ENCODE data around the gene DLGAP1.

DLGAP1 gene

DNA sequence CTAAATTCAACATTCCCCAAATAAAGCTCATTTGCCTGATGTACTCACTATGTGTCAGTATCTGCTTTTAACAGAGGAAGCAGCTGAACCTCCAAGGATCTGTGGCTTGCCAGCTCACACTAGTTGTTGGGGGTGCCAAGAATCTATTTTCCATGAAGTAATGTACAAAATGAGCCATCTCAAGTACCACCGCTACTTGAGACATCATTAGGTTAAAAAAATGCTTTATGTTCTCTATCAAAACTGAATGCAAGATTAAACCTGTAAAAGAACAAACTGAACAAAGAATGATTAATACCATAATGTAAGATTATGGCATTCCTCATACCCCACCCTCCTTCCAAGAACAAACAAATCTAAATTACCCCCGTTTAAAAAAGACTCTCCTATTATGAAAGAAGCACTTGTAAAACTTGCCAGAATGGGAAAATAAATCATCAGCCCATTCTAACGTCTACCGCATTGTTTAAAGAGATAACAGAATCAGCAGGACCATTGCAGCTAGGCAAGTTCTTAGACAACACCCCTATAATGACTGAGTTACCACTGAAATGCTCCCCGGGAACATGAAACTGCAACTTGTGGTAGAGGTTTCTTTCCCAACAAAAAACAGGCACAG, 471.6 kb downstream of the DLGAP1 start:
- peak; percentile 80 for DNase-seq

DNA sequence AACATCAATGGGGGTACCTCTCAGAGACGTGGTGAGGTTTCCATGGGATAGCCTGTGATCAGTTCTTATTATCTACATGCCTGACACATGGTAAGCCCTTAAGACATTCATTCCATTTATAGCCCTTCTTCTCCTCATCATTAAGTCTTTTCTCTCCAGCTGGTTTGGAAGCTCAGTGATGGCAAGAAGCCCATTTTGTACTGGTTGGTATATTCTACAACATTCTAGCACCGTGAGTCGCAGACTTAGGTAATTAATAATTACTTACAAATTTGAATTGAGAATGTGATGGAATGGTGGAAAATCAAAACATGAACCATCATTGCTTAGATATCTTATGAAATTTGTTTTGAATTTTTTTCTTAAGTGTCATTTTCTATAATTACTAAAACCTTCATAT, 472.6 kb downstream of the DLGAP1 start:
- DNase-seq = peak; percentile 23

DNA sequence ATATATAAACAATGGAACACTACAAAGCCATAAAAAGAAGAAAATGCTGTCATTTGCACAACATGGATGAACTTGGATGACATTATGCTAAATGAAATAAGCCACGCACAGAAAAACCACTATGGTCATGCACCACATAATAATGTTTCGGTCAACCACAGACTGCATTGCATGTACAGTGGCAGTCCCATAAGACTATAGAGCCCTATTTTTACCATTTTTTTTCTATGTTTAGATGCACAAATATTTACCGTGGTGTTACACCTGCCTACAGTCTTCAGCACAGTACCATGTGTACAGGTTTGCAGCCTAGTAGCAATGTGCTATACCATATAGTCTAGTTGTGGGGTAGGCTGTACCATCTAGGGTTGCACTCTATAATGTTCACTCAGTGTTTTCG, 476.1 kb downstream of the DLGAP1 start:
- DNase-seq = no peak

DNA sequence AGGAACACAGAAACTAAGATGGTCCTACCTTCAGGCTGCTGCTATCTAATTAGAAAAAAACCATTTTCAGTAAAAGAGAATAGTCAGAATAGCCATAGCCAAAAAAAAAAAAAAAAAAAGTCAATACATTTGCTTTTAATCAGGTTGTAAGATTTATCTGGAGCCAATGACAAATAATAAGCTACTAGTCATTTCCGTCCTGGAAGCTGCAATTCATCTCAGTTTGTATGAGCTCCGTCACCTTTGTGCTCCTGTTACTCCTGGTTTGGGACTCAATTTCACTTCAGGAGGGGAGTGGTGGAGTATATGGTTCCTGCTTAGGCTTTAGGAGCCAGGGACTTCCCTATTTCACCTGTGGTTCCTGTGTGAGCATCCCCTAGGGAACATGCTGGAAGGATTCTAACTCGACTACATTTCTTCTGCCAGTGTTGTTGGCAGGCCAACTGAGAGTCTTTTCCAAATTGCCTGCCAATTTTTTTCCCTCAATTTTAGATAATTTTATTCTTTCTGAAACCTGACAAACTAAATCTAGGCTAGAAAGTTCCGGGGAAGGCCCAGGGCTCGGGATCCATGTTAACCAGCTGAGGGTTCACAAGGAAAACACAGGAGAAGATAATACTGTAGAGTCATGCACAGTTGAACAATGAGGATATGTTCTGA, 481.8 kb downstream of the DLGAP1 start:
- peak; percentile 86 for DNase-seq

DNA sequence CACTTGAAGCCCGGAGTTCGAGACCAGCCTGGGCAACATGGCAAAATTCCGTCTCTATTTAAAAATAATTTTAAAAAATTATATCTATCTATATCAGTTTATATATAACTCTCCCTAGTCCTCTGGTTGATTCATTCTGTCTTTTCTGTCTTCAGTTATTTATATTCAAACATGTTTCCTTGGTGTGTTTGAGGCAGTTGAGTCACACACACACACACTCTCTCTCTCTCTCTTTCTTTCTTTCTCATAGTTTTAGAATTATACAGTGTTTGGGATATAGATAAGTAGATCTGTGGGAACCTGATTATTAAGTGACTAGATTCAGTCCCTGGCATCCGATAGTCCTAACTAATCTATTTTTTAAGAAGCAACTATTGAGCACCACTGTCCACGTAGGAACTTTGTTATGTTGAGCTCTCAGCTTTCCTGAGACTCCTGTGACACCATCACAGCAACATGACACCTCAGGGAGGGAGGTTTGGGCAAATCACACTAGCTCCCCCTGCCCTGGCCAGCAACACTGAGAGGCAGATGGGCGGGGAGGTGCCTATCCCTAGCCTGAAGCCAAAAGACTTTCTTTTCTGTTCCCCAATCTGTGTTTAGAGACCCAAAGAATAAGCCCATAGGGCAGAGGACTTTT, 482.7 kb downstream of the DLGAP1 start:
- DNase-seq = peak; percentile 97

DNA sequence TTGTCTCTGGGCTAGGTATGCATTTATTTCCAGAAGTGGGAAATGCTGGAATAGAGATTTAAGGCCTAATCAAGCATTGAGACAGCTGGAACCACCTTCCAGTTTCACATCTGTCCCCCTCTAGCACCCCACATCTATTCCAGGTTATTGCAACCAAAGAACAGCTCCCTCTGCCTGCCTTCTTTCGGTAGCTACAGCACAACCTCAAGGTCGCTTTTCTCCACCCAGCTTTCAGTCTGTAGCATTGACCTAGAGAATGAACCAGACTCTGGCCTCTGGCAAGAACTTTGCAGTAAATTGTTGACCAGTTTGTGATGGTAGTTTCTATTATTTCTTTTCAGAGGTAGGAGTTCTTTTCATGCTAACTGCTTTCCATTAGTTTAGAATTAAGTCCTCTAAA, 484.2 kb downstream of the DLGAP1 start:
- DNase-seq = no peak

DNA sequence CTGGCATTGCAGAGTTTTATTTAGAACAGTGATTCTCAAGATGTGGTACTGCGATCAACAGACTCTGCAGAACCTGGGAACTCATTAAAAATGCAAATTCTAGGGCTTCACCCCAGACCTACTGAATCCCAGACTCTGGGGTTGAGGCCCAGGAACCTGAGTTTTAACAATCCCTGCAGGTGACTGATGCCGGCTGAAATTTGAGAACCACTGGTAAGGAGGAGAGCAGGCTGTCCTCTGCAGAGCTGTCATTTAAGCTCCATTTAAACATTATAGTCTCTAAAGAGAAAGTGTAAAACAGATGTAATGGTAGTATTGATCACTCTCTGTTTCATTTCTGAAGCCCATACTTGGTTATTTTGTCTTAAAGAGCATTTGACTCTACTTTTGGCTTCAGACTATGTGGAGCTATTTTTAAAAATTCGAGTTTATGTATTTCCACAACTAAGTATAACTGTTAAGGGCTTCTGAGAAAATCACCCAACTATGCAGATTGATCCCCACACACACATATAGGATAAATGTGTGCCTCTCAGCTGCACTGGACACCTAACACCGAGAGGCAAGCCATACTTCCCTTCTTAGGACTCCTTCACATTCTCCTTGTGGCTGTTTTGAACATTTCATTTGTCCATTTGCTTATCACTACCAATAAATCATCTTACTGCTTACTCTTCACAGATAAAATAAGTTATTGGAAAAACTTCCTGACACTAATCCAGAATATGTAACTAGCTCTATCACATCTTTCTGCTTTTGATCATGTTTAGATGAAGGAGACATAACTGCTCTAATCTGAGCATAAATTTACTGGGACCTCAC, 487.5 kb downstream of the DLGAP1 start:
- no peak for DNase-seq

DNA sequence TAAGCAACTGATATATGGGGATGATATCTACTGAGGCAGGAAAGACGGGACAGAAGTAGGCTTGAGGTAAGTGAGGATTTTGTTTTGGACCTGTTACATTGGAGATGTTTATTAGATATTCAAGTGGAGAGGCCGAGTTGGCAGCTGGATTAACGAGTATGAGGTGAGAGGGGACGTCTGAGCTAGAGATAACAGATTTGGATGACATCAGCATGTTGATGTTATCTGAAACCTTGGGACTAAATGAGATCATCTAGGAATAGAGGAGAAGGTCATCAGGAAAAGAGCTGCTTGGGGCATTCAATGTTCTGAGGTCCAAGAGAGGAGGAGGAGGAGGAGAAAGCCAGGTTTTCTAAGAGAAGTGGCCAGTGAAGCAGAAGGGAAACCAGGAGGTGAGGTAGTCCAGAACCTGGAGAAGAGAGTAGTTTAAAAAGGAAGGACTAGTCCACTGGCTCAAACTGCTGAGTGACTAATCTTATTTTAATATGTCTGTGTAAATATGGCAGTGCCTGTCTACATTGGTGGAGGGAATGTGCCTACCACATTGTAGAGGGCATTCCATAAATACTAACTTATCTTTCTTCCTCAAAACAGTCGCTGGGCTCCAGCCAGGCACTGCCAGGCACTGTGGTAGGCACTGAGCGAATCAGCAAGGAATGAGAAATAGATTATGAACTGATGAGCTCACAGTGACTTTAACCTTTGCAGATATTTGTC, 488.3 kb downstream of the DLGAP1 start:
- DNase-seq = no peak

DNA sequence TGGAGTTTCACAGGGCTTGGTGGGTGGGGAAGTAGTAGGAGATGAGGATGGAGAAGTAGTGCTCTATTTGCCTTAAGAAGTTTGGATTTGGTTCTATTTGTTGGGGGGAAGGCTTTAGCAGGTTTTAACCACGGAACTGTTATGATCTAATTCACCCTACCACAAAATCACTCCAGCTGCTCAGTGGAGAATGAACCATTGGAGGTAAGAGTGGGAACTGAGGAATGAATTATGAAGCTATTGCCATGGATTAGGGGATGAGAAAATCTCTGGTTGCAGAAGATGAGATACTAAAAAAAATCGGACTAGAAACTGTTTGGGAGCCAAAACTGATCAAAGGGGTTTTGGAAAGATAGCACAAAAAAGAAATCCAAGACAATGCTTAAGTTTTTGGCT, 488.9 kb downstream of the DLGAP1 start:
- no peak for DNase-seq

DNA sequence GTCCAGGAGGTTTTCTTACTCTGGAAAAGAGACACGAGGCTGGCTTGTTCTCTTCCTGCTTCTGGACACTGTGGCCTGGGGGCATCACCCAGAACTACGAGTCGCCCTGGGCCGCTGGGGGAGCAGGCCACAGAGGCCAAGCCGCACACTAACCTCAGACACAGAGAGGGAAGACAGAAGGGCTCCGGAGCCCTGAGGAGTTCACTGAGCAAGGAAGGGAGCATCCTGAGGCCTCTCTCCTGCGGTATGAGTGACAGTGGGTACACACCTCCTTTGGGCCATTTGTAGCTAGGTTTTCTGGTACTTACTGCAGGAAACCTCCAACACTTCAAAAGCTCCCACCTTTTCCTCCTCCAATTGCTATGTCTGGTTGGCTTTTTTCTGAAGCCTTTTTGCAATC, 494.1 kb downstream of the DLGAP1 start:
- no peak for DNase-seq

DNA sequence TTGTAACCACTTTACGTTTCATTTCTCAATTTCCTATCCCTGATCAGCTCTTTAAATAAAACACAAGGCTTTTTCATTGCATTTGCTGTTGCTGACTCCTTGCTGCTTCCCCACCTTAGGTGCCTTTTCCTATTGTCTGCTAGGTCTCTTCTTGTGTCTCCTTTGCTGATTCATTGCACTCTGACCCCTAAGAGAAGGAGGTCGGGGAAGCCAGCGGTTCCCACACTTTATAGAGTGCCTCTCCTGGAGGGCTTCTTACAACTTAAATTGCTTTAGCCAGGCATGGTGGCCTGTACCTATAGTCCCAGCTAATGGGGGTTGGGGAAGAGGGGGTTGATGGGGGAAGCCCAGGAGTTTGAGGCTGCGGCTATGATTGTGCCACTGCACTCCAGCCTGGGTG, 495.0 kb downstream of the DLGAP1 start:
- DNase-seq = no peak

DNA sequence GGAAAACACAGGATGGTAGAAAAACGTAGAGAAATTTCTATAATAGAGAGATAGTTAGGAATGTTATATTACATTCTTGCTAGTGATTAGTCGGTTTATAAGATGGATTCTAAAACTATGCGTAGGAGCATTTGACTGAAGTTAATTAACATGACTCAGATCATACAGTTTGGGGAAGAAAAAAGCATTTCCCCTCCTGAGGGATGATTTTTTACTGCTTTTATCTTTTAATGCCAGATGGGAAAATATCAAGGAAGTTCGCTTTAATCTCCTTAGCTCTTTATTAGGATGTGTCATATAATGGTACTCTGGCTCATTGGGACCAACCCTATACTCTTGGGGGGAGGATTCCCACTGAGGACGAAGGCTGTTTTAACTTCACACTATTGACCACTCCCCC, 503.1 kb downstream of the DLGAP1 start:
- no peak for DNase-seq

DNA sequence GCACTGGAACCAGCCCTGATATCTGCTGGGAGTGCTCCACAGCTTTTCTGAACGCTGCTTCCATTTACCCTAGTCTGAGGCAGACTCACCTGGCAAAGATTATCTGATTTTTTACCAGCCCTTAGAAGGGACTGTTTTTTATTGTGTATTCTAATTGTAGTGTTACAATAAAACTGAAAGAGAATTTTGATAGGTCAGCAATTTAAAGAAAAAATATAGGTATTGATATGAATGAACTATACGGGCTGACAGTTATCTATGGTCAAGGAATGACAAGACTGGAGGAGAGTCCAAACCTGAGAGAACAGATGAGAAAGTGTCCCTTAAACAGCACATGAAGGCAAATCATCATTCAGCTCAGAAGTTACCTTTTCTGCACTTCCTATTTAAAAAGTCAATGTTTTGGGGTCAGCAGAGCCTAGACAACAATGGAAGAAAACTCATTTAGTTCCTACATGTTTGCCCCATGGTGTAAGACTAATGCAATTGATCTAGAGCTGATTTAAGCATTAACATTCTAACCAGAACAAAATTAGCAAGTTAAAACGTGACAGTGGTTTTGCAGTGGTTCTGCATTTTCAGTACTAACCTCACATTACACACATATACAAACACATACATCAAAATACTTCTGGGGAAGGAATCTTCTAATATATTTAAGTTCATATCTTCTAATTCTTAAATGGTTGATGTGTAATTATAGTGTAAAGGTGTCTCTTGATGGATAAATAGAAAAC, 504.3 kb downstream of the DLGAP1 start:
- DNase-seq = no peak

DNA sequence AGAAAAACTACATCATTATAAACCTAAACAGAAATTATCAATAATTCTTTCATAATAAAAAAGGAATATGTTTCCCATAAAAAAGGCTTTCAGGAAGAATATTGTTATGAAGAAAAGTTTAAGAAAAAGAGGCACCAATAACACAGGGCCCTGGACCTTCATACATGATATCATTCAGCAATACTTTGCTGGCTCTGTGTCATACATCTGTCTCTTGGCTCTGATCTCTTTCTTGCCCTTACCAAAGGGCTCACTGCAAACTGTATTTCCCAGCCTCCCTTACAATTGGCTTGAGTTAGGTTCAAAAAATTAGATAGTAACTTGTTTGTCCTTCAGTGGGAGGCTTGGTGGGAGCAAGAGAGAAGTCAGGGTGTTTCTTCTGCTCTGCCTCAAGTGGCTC, 506.1 kb downstream of the DLGAP1 start:
- DNase-seq = peak; percentile 83

DNA sequence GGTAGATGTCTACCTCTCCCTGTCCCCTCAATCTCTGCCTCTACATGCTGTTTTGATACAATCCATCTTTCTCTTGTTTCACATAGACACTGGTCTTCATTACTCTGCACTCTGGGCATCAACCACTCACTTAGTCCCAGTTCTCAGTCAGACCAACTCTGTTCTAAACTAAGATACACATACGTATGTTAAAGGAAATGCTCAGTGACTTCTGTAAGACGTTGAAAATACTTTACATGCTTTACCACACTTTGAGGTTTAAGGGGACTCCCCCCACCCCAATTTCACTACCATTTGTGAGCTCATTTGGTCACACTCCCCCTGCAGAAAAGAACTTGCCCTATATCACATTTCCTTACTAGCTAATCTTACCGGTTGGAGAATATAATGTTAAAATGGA, 507.7 kb downstream of the DLGAP1 start:
- DNase-seq = no peak

DNA sequence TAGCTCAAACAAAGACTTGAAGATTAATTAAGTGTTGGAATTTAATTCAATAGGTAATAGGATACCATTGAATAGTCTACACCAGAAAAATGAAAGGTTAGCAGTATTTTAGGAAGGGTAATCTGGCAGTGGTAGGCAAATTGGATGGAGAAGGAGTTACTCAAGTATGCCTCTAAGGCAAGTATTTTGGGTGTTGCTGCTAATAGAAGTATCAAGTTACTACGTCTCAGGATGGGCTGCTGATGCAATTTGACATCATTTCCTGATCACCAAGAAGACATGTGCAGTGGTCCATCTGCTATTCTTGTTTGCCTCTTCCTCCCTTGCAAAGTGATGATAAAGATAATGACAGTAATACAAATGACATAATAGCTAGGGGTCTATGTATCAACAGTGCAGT, 519.8 kb downstream of the DLGAP1 start:
- no peak for DNase-seq

DNA sequence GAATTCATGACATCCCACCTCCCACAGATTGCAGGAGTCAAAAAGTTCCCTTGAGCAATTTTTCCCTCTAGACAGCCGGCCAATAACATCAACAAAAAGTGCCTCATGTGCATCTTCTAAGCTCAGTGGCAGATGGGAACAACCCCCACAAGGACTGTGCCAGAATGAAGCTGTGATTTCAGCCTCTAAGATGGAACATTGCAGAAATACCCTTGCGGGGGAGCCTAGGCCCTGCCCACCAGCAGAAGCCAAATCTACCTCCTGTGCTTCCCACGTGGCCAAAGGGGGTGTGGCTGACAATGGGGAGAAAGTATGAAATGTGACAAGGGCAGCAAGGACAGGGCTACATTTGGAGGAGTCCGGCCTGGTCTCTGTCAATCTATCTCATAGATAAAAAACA, 522.8 kb downstream of the DLGAP1 start:
- peak; percentile 88 for DNase-seq

DNA sequence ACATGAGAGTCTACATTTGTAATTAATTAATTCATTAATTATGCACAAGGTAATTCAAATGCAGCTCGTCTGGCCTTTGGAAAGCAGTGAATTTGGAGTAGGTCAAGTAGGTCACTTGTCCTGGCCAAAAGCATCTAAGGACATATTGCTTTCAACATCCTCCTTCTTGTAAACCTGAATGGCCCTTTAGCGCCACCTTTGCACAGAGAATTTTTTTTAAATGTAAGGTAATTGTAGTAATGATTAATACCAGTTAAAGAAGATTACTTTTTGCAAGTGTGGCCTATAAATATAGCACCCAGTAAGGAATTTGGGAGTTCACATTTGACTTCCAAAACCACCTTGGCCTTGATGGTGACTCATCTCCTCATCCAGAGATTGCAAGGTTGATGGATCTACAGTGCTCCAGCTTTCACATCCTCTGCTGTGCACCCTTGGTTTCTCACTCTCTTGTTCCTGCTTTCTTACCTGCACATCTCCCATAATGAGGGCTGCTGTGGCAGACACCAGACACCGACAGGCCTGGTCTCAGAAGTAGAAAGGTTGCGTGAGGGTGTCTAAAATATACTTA, 523.5 kb downstream of the DLGAP1 start:
- no peak for DNase-seq

DNA sequence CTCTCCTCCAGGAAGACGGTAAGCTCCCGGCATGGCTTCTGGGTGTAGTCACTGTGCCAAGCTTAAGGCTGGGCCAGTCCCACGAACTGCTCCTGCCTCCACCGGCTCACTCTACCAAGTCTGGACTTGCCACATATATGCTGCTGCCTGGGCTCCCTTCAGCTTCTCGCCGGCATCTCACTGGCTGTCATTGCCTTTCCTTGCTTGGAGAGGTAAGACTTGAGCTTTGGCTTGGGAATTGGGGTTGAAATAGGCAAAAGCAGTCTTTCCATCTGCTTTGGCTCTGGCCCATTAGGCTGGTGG, 524.1 kb downstream of the DLGAP1 start:
- peak; percentile 71 for DNase-seq

DNA sequence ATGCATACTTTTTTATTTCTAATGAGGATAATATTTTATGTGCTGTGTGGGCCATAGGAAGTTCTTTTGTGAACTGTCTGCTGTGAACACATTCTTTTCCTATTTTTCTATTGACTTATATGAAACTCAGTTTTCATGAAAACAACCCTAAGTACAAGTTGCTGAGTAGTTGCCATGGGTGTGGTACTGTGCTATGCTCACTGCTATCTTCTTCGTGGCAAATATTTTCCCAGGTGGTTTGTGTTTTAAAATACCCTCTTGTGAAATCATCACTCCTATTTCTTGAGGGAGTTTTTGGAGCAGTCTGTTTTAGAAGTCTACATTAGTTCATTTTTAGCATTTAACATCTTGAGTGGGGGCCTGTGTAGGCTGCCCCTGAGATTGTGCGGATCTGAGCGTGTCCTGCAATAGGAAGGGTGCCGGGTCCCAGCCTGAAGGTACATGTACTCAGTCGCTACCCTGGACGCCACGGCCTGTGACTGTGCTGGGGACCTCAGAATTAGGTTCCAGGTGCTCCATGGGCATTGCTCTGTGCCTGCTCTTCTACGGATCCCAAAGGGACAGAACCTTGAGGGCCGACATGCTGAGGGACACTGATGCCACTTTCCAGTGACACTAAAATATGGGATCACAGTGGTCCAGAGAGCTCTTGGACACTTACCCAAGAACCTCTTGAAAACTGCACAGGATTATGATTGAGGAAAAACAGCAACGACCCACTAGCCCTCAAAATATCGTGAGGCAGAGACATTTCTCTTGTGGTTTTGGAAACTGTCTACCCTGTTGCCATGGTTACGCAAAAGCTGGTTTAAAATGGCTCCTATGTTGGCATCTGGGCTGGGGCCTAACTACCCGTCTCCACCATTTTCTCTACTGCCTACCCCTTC, 524.7 kb downstream of the DLGAP1 start:
- DNase-seq = no peak

DNA sequence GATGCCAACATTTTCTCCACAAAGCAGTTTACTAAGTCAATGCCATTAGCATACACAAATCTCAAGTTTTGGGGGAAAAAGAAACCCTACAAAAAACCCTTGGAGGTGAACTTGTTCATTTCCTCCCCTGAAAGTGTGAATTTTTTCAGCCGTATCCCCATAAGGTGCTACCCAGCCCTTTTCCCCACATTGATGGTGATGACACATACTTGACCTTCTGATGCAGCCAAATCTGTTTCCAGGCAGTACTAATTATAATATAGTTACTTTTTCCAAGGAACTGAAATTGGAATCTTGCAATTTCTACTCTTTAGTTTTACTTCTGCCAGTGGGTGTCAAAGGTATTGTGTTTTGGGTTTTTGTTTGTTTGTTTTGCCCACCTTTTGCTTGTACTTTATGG, 530.7 kb downstream of the DLGAP1 start:
- DNase-seq = no peak
